HCT116 (cell line): ENCODE data around the gene TMOD1. TPM values are rescaled to one million over a fixed set of nuclear protein-coding genes. Genes with fewer than 3 reads are reported as not detected.

Experiments
- ATAC-seq: fragments of 200-7000 bp; cut with Tn5 transposase; 2 replicates; pipeline ENCODE4 v1.9.1; 2020; ENCODE audit warnings: mild to moderate bottlenecking, moderate library complexity
- BruUV-seq: library from RNA; stranded (reverse); fragments of 400-500 nt; replicated peaks from 2 replicates; lab custom pipeline; 2021; lab: Mats Ljungman, UMichigan
- CTCF ChIA-PET: fragments of 300-600 bp; sonication (Branson Sonifier 250); formaldehyde crosslinking; loops from one replicate; lab custom pipeline; 2021; ENCODE audit warnings: antibody characterized with exemption; lab: Charles Lee
- POLR2A ChIA-PET: fragments of 300-600, 350-600 bp; sonication (Branson Sonifier 250); formaldehyde crosslinking; loops from one replicate; lab custom pipeline; 2021; ENCODE audit warnings: antibody characterized with exemption; lab: Charles Lee
- RAD21 ChIA-PET, 2 experiments: fragments of 300-600 bp; sonication (Branson Sonifier 250); formaldehyde crosslinking; loops; one replicate each; lab custom pipeline; 2023; ENCODE audit warnings: low total read pairs in 2 of 2; ENCODE audit not compliant: uncharacterized antibody in 2 of 2, unreplicated experiment in 2 of 2, low non-redundant PET in 1 of 2; lab: Charles Lee
- DNase-seq: peaks from one replicate; pipeline ENCODE4 v3.0.0-alpha.2; 2010; ENCODE audit warnings: low read depth, low spot score
- H2AFZ ChIP-seq: fragments of 200-600 bp; shearing (Covaris generic), sonication (generic); 2 replicates; pipeline ENCODE4 v1.6.1; 2017; ENCODE audit warnings: low read depth, mixed run types, mixed read lengths, antibody characterized with exemption, low read length; ENCODE audit not compliant: poor library complexity, severe bottlenecking
- H3K27ac ChIP-seq: 2 replicates; pipeline ENCODE4 v1.5.1; 2012; ENCODE audit warnings: low read depth, low read length
- H3K27me3 ChIP-seq: fragments of 200-600 bp; sonication (generic); 2 replicates; pipeline ENCODE4 v1.6.1; 2016; ENCODE audit warnings: mixed run types, low read length, mixed read lengths; ENCODE audit not compliant: insufficient read depth
- H3K36me3 ChIP-seq, 2 experiments: fragments of 200-500 bp in 1 of 2; fragments of 200-600 bp in 1 of 2; sonication (Bioruptor generic) in 1 of 2; sonication (generic) in 1 of 2; 2 replicates each; pipeline versions ENCODE4 v1.5.1 to v1.6.1; 2014 to 2016; ENCODE audit warnings: low read length in 2 of 2, inconsistent platforms in 1 of 2, mixed read lengths in 1 of 2, mixed run types in 1 of 2; ENCODE audit not compliant: insufficient read depth in 2 of 2, control insufficient read depth in 1 of 2
- H3K4me1 ChIP-seq, 2 experiments: fragments of 200-600 bp in 1 of 2; sonication (generic) in 1 of 2; 2 replicates each; pipeline versions ENCODE4 v1.5.1 to v1.6.1; 2012 to 2017; ENCODE audit warnings: low read length in 2 of 2, inconsistent platforms in 1 of 2, mild to moderate bottlenecking in 1 of 2, mixed read lengths in 1 of 2, mixed run types in 1 of 2, moderate library complexity in 1 of 2; ENCODE audit not compliant: insufficient read depth in 2 of 2, control insufficient read depth in 1 of 2
- H3K4me2 ChIP-seq: fragments of 200-600 bp; sonication (generic); 2 replicates; pipeline ENCODE4 v1.6.1; 2017; ENCODE audit warnings: mixed run types, low read length, mixed read lengths
- H3K4me3 ChIP-seq, 2 experiments: fragments of 200-600 bp in 1 of 2; sonication (generic) in 1 of 2; replicated peaks in 1 of 2; 2 replicates each; pipeline ENCODE4 v1.5.1; 2011 to 2016; ENCODE audit warnings: low read length in 2 of 2, control low read depth in 1 of 2, low read depth in 1 of 2, mild to moderate bottlenecking in 1 of 2, mixed read lengths in 1 of 2, mixed run types in 1 of 2
- H3K79me2 ChIP-seq: fragments of 200-600 bp; sonication (generic); 2 replicates; pipeline ENCODE4 v1.6.1; 2017; ENCODE audit warnings: mild to moderate bottlenecking, mixed run types, low read length, moderate library complexity, mixed read lengths; ENCODE audit not compliant: insufficient read depth
- H3K9ac ChIP-seq: fragments of 200-600 bp; sonication (generic); 2 replicates; pipeline ENCODE4 v1.6.1; 2016; ENCODE audit warnings: low read length, mixed read lengths
- H3K9me2 ChIP-seq: fragments of 200-600 bp; sonication (generic), shearing (Covaris generic); 2 replicates; pipeline ENCODE4 v1.6.1; 2017; ENCODE audit warnings: mixed run types, mild to moderate bottlenecking, moderate library complexity; ENCODE audit not compliant: insufficient read depth
- H3K9me3 ChIP-seq, 2 experiments: fragments of 200-500 bp in 1 of 2; fragments of 200-600 bp in 1 of 2; sonication (Bioruptor generic) in 1 of 2; sonication (generic) in 1 of 2; 2 replicates each; pipeline ENCODE4 v1.6.1; 2014 to 2017; ENCODE audit warnings: low read length in 2 of 2, mixed read lengths in 2 of 2, inconsistent platforms in 1 of 2, low read depth in 1 of 2, mild to moderate bottlenecking in 1 of 2, mixed run types in 1 of 2, moderate library complexity in 1 of 2; ENCODE audit not compliant: control insufficient read depth in 1 of 2, insufficient read depth in 1 of 2
- H4K20me1 ChIP-seq: fragments of 200-600 bp; sonication (generic), shearing (Covaris generic); 2 replicates; pipeline ENCODE4 v1.6.1; 2017; ENCODE audit warnings: mixed run types, mild to moderate bottlenecking, moderate library complexity; ENCODE audit not compliant: insufficient read depth
- EZH2 ChIP-seq: fragments of 200-600 bp; sonication (generic); IDR thresholded peaks from 2 replicates; pipeline ENCODE4 v1.6.1; 2017; ENCODE audit warnings: antibody characterized with exemption, mixed run types
- EZH2phosphoT487 ChIP-seq: fragments of 200-600 bp; IDR thresholded peaks from 2 replicates; pipeline ENCODE4 v1.6.1; 2018; ENCODE audit warnings: antibody characterized with exemption, borderline replicate concordance
- FOSL1 ChIP-seq: IDR thresholded peaks from 2 replicates; pipeline ENCODE4 v1.6.1; 2012; ENCODE audit warnings: low read depth
- JUND ChIP-seq: IDR thresholded peaks from 2 replicates; pipeline ENCODE4 v1.6.1; 2012
- MAX ChIP-seq: IDR thresholded peaks from 2 replicates; pipeline ENCODE4 v1.6.1; 2012
- POLR2A ChIP-seq: IDR thresholded peaks from 2 replicates; pipeline ENCODE4 v1.7.0; 2011; ENCODE audit warnings: borderline replicate concordance; ENCODE audit not compliant: insufficient read depth, insufficient read length; ENCODE audit errors: extremely low read depth
- SIN3A ChIP-seq: IDR thresholded peaks from 2 replicates; pipeline ENCODE4 v1.6.1; 2012; ENCODE audit warnings: low read depth
- ZBTB33 ChIP-seq: IDR thresholded peaks from 2 replicates; pipeline ENCODE4 v1.6.1; 2011; ENCODE audit warnings: mild to moderate bottlenecking, low read length, moderate library complexity; ENCODE audit not compliant: insufficient replicate concordance; ENCODE audit errors: extremely low read depth
- ZFX ChIP-seq: fragments of 450-650 bp; IDR thresholded peaks from 2 replicates; pipeline ENCODE4 v1.6.1; 2017
- intact Hi-C: fragments of 100-400 bp; cut with micrococcal nuclease; formaldehyde crosslinking; loops from 2 replicates; pipeline ENCODE4 v1.10.0; 2022
- total RNA-seq: library from RNA; stranded (reverse); gene quantifications from one replicate; pipeline ENCODE4 v1.2.1, GENCODE V29; 2021; ENCODE audit not compliant: unreplicated experiment
- TF ChIP-seq, protein P1 (sequence below): IDR thresholded peaks from 2 replicates; pipeline ENCODE4 v1.6.1; 2012; ENCODE audit warnings: low read depth

Gene TMOD1
- total RNA-seq, 1 experiment from 2014 or later, result 4.4 TPM

DNA sequence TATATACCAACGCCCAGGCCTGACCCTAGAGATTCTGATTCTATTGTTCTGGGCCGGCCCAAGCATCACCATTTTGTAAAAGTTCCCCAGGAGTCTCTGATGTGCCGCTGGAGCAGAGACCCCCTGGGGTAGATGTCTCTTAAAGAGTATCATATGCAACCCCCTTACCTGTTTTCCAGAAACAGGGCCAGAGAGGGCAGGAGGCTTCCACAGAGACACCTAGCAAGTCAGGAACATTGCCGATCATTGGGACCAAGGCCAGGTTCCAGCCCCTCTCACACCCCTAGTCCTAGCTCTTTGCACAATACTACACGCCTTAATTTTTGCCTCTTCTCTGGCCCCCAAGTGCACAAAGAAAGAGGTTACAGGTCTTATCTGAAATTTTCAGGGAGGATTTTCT, 63.8 kb downstream of the TMOD1 start:
- ChIA-PET CTCF (no interaction called here), RAD21 (no interaction called here), POLR2A (no interaction called here)
- no peak overlapping the region for H2AFZ ChIP-seq
- H3K79me2 ChIP-seq, result no peaks in the 10 kb centered on the region
- BruUV-seq, result no TSS peak
- H3K27me3 ChIP-seq, result no peaks in the 10 kb centered on the region
- H3K36me3 ChIP-seq, result no peaks in the 10 kb centered on the region
- no peak overlapping the region for H3K4me3 ChIP-seq
- peaks cover 3 to 9% of the 10 kb centered on the region in 2 experiments; a peak in 3 of 4 replicates for H3K4me1 ChIP-seq
- no peak overlapping the region for H3K9ac ChIP-seq
- no peaks in the 10 kb centered on the region for H3K9me2 ChIP-seq
- H4K20me1 ChIP-seq, result no peaks in the 10 kb centered on the region
- DNase-seq (no peak), ATAC-seq (no peak)
- H3K4me2 ChIP-seq, result no peak overlapping the region
- H3K9me3 ChIP-seq, result no peaks in the 10 kb centered on the region
- TF ChIP-seq, protein P1, sequence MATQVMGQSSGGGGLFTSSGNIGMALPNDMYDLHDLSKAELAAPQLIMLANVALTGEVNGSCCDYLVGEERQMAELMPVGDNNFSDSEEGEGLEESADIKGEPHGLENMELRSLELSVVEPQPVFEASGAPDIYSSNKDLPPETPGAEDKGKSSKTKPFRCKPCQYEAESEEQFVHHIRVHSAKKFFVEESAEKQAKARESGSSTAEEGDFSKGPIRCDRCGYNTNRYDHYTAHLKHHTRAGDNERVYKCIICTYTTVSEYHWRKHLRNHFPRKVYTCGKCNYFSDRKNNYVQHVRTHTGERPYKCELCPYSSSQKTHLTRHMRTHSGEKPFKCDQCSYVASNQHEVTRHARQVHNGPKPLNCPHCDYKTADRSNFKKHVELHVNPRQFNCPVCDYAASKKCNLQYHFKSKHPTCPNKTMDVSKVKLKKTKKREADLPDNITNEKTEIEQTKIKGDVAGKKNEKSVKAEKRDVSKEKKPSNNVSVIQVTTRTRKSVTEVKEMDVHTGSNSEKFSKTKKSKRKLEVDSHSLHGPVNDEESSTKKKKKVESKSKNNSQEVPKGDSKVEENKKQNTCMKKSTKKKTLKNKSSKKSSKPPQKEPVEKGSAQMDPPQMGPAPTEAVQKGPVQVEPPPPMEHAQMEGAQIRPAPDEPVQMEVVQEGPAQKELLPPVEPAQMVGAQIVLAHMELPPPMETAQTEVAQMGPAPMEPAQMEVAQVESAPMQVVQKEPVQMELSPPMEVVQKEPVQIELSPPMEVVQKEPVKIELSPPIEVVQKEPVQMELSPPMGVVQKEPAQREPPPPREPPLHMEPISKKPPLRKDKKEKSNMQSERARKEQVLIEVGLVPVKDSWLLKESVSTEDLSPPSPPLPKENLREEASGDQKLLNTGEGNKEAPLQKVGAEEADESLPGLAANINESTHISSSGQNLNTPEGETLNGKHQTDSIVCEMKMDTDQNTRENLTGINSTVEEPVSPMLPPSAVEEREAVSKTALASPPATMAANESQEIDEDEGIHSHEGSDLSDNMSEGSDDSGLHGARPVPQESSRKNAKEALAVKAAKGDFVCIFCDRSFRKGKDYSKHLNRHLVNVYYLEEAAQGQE, result no peak
- intact Hi-C loops, result no loop called here
- H3K27ac ChIP-seq, result no peak overlapping the region

- peaks cover 3 to 19% of the 10 kb centered on the region in 2 experiments; a peak in 3 of 4 replicates for H3K4me1 ChIP-seq
- no peak overlapping the region for H3K27ac ChIP-seq
- H3K9ac ChIP-seq, result no peak overlapping the region
- ChIA-PET POLR2A (no interaction called here), CTCF (no interaction called here), RAD21 (no interaction called here)
- ATAC-seq (no peak), DNase-seq (no peak)
- H2AFZ ChIP-seq, result no peak overlapping the region
- no peaks in the 10 kb centered on the region for H3K9me2 ChIP-seq
- H3K4me3 ChIP-seq, result no peak overlapping the region
- H3K36me3 ChIP-seq, result no peaks in the 10 kb centered on the region
- no peaks in the 10 kb centered on the region for H4K20me1 ChIP-seq
- no TSS peak for BruUV-seq
- no peaks in the 10 kb centered on the region for H3K27me3 ChIP-seq
- intact Hi-C loops, result no loop called here
- H3K79me2 ChIP-seq, result no peaks in the 10 kb centered on the region
- H3K4me2 ChIP-seq, result no peak overlapping the region
- no peaks in the 10 kb centered on the region for H3K9me3 ChIP-seq
- TF ChIP-seq EZH2phosphoT487 (no peak), ZBTB33 (no peak), FOSL1 (no peak), JUND (no peak), POLR2A (no peak), ZFX (no peak), EZH2 (no peak), MAX (no peak), SIN3A (no peak)
Observed at GRCh38 chr9:97567182-97567893, 65.9 kb downstream of the TMOD1 start.
